ENCODE data around the gene TRAPPC3. TPM values are rescaled to one million over a fixed set of nuclear protein-coding genes. Genes with fewer than 3 reads are reported as not detected.
A peak's percentile ranks its signal among the peaks of the same experiment; 100 is the strongest.

The TRAPPC3 gene
- total RNA-seq, 1 donor, result 80.8 TPM

GRCh38 chr1:36165145-36165544 is 15.9 kb upstream of the TRAPPC3 start:
- DNase-seq (ENCODE audit: low read depth), result no peak
- TF ChIP-seq, protein P1, sequence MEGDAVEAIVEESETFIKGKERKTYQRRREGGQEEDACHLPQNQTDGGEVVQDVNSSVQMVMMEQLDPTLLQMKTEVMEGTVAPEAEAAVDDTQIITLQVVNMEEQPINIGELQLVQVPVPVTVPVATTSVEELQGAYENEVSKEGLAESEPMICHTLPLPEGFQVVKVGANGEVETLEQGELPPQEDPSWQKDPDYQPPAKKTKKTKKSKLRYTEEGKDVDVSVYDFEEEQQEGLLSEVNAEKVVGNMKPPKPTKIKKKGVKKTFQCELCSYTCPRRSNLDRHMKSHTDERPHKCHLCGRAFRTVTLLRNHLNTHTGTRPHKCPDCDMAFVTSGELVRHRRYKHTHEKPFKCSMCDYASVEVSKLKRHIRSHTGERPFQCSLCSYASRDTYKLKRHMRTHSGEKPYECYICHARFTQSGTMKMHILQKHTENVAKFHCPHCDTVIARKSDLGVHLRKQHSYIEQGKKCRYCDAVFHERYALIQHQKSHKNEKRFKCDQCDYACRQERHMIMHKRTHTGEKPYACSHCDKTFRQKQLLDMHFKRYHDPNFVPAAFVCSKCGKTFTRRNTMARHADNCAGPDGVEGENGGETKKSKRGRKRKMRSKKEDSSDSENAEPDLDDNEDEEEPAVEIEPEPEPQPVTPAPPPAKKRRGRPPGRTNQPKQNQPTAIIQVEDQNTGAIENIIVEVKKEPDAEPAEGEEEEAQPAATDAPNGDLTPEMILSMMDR (IDR thresholded peaks at IDR 0.05; ENCODE audit: insufficient read depth, low read length), result no peak
- no peak overlapping the region for H3K4me3 ChIP-seq (ENCODE audit: low read depth, low read length)

- TF ChIP-seq, protein P1 (IDR thresholded peaks at IDR 0.05; ENCODE audit: insufficient read depth, low read length), result no peak
- no peak for DNase-seq (ENCODE audit: low read depth)
- H3K4me3 ChIP-seq (ENCODE audit: low read depth, low read length), result no peak overlapping the region
These were observed 15.1 kb upstream of the TRAPPC3 start for GRCh38 chr1:36164361-36164760.

GRCh38 chr1:36163426-36163825 is 14.1 kb upstream of the TRAPPC3 start:
- no peak overlapping the region for H3K4me3 ChIP-seq (ENCODE audit: low read depth, low read length)
- DNase-seq (ENCODE audit: low read depth), result no peak
- TF ChIP-seq, protein P1 (IDR thresholded peaks at IDR 0.05; ENCODE audit: insufficient read depth, low read length), result no peak

- TF ChIP-seq, protein P1 (IDR thresholded peaks at IDR 0.05; ENCODE audit: insufficient read depth, low read length), result no peak
- no peak for DNase-seq (ENCODE audit: low read depth)
These were observed 13.5 kb upstream of the TRAPPC3 start for GRCh38 chr1:36162680-36163239.

GRCh38 chr1:36161641-36162531 is 12.6 kb upstream of the TRAPPC3 start:
- DNase-seq (ENCODE audit: low read depth), result peak; percentile 33
- TF ChIP-seq, protein P1 (IDR thresholded peaks at IDR 0.05; ENCODE audit: insufficient read depth, low read length), result no peak
- H3K4me3 ChIP-seq (ENCODE audit: low read depth, low read length), result peak overlapping the region; percentile 69

More at GRCh38 chr1:36162680-36163239, 13.5 kb upstream of the TRAPPC3 start:
- no peak overlapping the region for H3K4me3 ChIP-seq (ENCODE audit: low read depth, low read length)

DNA sequence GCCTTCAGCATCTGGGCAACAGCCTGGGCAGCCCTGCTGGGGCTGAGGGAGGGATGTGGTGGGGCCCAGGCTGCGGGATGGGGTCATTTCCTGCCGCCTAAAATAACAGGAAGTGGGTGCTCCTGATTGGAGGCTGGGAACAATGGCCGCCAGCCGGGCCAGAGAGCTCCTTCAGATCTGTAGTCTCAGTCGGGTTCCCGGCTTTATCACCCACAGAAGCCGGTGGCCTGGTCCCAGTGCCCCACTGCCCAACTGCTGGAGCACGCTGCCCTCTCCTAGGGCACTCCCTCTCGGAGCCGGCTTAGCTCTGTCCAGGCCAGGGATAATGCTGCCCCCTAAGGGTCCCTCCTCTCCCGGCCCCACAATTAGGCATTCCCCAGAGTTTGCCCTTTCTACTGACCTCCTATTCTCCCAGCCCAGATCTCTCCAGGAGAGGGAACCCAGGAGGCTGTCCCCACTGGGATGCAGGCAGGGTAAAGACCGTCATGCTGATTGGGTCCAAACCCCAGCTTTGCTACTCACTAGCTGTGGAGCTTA is 11.7 kb upstream of the TRAPPC3 start:
- peak overlapping the region; percentile 69 for H3K4me3 ChIP-seq (ENCODE audit: low read depth, low read length)
- TF ChIP-seq, protein P1 (IDR thresholded peaks at IDR 0.05; ENCODE audit: insufficient read depth, low read length), result peak; percentile 52
- peak; percentile 60 for DNase-seq (ENCODE audit: low read depth)

Measured in fibroblast of the aortic adventitia (primary cell).